ENCODE results near the gene EXOC1.

Gene EXOC1, protein sequence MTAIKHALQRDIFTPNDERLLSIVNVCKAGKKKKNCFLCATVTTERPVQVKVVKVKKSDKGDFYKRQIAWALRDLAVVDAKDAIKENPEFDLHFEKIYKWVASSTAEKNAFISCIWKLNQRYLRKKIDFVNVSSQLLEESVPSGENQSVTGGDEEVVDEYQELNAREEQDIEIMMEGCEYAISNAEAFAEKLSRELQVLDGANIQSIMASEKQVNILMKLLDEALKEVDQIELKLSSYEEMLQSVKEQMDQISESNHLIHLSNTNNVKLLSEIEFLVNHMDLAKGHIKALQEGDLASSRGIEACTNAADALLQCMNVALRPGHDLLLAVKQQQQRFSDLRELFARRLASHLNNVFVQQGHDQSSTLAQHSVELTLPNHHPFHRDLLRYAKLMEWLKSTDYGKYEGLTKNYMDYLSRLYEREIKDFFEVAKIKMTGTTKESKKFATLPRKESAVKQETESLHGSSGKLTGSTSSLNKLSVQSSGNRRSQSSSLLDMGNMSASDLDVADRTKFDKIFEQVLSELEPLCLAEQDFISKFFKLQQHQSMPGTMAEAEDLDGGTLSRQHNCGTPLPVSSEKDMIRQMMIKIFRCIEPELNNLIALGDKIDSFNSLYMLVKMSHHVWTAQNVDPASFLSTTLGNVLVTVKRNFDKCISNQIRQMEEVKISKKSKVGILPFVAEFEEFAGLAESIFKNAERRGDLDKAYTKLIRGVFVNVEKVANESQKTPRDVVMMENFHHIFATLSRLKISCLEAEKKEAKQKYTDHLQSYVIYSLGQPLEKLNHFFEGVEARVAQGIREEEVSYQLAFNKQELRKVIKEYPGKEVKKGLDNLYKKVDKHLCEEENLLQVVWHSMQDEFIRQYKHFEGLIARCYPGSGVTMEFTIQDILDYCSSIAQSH

DNA sequence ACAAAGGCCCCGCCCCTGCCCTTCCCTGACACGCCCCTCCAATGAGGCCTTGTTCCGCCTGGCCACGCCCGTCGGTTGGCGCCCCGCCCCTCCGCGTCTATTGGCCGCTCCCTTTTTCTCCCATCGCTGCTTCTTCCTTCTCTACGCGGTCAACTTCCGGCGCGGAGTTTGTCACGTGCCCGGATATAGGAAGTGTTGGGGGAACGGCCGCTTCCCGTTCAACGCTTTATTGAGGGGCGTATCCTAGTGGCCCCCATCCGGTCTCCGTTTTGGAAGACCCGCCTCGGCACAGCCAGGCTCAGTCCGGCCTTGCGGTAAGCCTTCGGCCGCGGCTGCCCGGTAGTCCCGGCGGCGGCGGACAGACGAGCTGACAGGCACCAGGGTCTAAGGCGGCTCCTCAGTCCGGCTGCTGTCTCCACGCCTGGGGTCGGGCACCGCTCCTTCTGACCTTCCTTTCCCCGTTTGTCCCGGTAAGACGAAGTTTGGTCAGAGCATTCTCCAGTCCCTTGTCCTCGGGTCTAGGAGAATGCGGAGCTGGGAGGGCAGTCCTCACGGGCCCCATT is at the start of gene EXOC1:
TSS of gene EXOC1 (plus strand) at position 165 of the 563 bp plus-strand sequence. CDS start 4,676 bp downstream, outside the sequence.
- H3K9ac ChIP-seq (ENCODE audit: low read length), result peak within 1 kb of the TSS; percentile 75
- no peaks in the 10 kb centered on the region for H3K4me1 ChIP-seq (ENCODE audit: control insufficient read depth, low read depth, low read length)
- no peak within 1 kb of the TSS for H3K27ac ChIP-seq (ENCODE audit: low read length)
- peaks cover 9% of the 10 kb centered on the region for H3K27me3 ChIP-seq (ENCODE audit: control insufficient read depth, insufficient read depth, low read length)
- H3K9me3 ChIP-seq (ENCODE audit: control insufficient read depth, low read depth, low read length), result no peaks in the 10 kb centered on the region
- H3K4me3 ChIP-seq (ENCODE audit: low read length), result peak within 1 kb of the TSS; percentile 91
- no peaks in the 10 kb centered on the region for H3K36me3 ChIP-seq (ENCODE audit: control insufficient read depth, low read depth, low read length)

DNA sequence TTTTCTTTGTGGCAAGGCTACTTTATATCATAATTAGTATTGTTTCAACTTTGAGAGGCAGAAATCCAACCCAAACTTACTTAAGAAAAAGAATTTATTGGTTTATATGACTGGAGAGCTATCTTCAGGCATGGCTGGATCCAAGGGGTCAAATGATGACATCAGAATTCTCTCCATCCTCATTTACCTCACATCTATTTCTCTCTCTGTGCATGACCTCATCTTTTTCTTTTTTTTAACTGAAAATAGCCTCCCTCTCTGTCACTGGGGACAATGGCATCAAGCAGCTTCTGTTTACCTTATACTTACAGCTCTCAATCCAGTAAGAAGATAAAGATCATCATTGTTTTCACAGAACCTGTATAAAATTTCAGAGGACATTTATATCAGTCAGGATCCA is 45.9 kb upstream of the EXOC1 start:
- H3K9me3 ChIP-seq (ENCODE audit: control insufficient read depth, low read depth, low read length), result no peaks in the 10 kb centered on the region
- no peak overlapping the region for H3K27ac ChIP-seq (ENCODE audit: low read length)
- no peaks in the 10 kb centered on the region for H3K4me1 ChIP-seq (ENCODE audit: control insufficient read depth, low read depth, low read length)
- no peaks in the 10 kb centered on the region for H3K27me3 ChIP-seq (ENCODE audit: control insufficient read depth, insufficient read depth, low read length)
- no peaks in the 10 kb centered on the region for H3K36me3 ChIP-seq (ENCODE audit: control insufficient read depth, low read depth, low read length)
- no peak overlapping the region for H3K9ac ChIP-seq (ENCODE audit: low read length)
- H3K4me3 ChIP-seq (ENCODE audit: low read length), result no peak overlapping the region

DNA sequence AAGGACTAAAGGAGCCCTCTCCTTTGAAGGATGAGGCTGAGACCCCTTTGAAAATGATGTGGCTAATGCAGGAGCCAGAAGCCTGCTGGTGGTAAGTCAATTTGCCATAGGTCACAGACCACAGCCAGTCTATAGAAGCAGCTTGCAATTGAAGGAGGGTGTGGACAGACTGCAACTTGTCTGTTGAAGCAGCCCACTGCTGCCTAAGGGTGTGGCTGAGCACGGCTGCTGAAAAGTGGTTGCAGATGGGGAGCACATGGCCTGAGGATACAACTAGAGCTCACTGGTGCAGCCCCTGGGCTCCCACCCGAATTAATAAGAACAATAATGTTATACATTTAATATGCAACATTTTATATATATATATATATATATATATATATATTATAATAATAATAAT is 45.3 kb upstream of the EXOC1 start:
- no peaks in the 10 kb centered on the region for H3K27me3 ChIP-seq (ENCODE audit: control insufficient read depth, insufficient read depth, low read length)
- no peaks in the 10 kb centered on the region for H3K9me3 ChIP-seq (ENCODE audit: control insufficient read depth, low read depth, low read length)
- H3K9ac ChIP-seq (ENCODE audit: low read length), result no peak overlapping the region
- H3K27ac ChIP-seq (ENCODE audit: low read length), result no peak overlapping the region
- no peak overlapping the region for H3K4me3 ChIP-seq (ENCODE audit: low read length)
- no peaks in the 10 kb centered on the region for H3K4me1 ChIP-seq (ENCODE audit: control insufficient read depth, low read depth, low read length)
- H3K36me3 ChIP-seq (ENCODE audit: control insufficient read depth, low read depth, low read length), result no peaks in the 10 kb centered on the region

DNA sequence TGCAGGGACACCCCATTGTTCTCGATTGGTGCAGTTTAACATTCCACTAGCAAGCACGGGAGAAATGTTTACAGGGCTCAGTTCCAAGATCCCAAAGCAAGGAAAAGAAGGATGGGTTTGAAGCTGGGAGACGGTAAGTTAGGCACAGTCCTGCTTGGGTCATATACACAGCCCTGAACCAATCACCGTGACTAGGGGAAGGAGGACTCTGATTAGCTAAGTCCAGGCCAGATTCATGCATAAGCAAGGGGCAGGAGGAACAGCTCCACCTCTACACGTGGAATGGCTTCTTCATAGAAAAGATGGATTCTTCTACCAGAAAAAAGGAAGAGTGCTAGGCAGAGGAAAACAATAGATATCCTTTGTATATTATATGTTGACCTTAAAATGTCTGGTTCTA is 44.8 kb upstream of the EXOC1 start:
- Histone ChIP-seq H3K27me3 (ENCODE audit: control insufficient read depth, insufficient read depth, low read length) (no peaks in the 10 kb centered on the region), H3K27ac (ENCODE audit: low read length) (no peak overlapping the region), H3K9me3 (ENCODE audit: control insufficient read depth, low read depth, low read length) (no peaks in the 10 kb centered on the region), H3K4me3 (ENCODE audit: low read length) (no peak overlapping the region), H3K36me3 (ENCODE audit: control insufficient read depth, low read depth, low read length) (no peaks in the 10 kb centered on the region), H3K4me1 (ENCODE audit: control insufficient read depth, low read depth, low read length) (no peaks in the 10 kb centered on the region), H3K9ac (ENCODE audit: low read length) (no peak overlapping the region)

DNA sequence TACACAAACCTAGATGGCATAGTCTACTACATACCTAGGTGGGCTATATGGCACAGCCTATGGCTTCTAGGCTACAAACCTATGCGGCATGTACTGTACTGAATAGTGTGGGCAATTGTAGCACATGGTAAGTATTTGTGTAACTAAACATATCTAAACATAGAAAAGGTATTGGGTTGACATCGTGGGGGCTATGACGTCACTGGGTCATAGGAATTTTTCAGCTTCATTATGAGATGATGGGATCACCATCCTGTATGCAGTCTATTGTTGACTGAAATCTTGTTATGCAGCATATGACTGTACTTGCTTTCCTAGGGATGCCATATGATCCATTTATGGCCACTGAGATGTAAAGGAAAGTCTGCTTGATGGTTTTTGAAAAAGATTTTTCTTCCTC is 35.8 kb upstream of the EXOC1 start:
- H3K4me1 ChIP-seq (ENCODE audit: control insufficient read depth, low read depth, low read length), result peaks cover 6% of the 10 kb centered on the region
- H3K36me3 ChIP-seq (ENCODE audit: control insufficient read depth, low read depth, low read length), result no peaks in the 10 kb centered on the region
- no peak overlapping the region for H3K27ac ChIP-seq (ENCODE audit: low read length)
- no peak overlapping the region for H3K4me3 ChIP-seq (ENCODE audit: low read length)
- no peak overlapping the region for H3K9ac ChIP-seq (ENCODE audit: low read length)
- H3K27me3 ChIP-seq (ENCODE audit: control insufficient read depth, insufficient read depth, low read length), result no peaks in the 10 kb centered on the region
- no peaks in the 10 kb centered on the region for H3K9me3 ChIP-seq (ENCODE audit: control insufficient read depth, low read depth, low read length)

DNA sequence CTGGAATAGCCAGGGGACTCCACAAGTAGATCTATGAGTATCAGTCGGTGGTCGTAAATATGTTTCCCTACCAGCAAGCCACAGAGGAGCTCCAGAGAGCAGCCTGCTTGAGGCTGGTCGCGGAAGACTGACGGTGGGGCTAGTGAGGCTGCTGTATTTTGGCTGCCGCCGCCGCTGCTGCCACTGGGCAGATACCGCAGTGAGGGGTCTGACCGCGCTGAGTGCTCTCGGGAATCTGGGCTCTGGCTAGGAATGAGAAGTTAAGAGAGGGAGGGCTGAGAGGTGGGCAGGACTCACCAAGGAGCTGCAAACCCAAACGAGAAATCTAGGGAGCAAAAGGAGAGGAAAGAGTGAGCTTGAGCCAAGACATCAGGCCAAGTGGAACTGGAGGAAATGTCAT is 33.8 kb upstream of the EXOC1 start, which contains the start of gene EXOC1L:
TSS of gene EXOC1L (plus strand) at position 157 of the 400 bp plus-strand sequence. CDS start at position 394, 237 bp downstream.
- Histone ChIP-seq H3K4me1 (ENCODE audit: control insufficient read depth, low read depth, low read length) (peaks cover 6% of the 10 kb centered on the region), H3K27ac (ENCODE audit: low read length) (no peak within 1 kb of the TSS), H3K9me3 (ENCODE audit: control insufficient read depth, low read depth, low read length) (no peaks in the 10 kb centered on the region), H3K9ac (ENCODE audit: low read length) (no peak within 1 kb of the TSS), H3K27me3 (ENCODE audit: control insufficient read depth, insufficient read depth, low read length) (no peaks in the 10 kb centered on the region), H3K4me3 (ENCODE audit: low read length) (peak within 1 kb of the TSS; percentile 47), H3K36me3 (ENCODE audit: control insufficient read depth, low read depth, low read length) (no peaks in the 10 kb centered on the region)

DNA sequence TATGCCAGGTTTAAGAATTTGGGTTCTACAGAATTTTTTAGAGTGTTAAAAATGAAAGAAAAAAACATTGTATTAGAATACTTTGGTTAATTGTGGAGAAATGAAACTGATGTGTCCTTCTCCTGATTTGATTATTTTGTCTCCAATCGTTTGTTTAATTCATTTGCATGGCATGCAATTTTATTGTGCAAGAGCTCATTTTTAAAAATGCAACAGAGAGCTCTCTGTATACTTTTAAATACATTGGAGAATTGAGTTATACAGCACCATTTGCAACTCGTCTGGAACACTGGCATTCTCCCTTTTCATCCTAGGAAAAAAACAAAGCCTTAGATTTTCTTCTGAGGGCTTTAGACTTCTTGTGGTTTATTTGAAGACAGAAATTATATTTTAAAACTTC is 33.2 kb upstream of the EXOC1 start:
- peaks cover 6% of the 10 kb centered on the region for H3K4me1 ChIP-seq (ENCODE audit: control insufficient read depth, low read depth, low read length)
- no peaks in the 10 kb centered on the region for H3K27me3 ChIP-seq (ENCODE audit: control insufficient read depth, insufficient read depth, low read length)
- no peaks in the 10 kb centered on the region for H3K36me3 ChIP-seq (ENCODE audit: control insufficient read depth, low read depth, low read length)
- no peaks in the 10 kb centered on the region for H3K9me3 ChIP-seq (ENCODE audit: control insufficient read depth, low read depth, low read length)
- no peak overlapping the region for H3K27ac ChIP-seq (ENCODE audit: low read length)
- peak overlapping the region; percentile 47 for H3K4me3 ChIP-seq (ENCODE audit: low read length)
- no peak overlapping the region for H3K9ac ChIP-seq (ENCODE audit: low read length)

DNA sequence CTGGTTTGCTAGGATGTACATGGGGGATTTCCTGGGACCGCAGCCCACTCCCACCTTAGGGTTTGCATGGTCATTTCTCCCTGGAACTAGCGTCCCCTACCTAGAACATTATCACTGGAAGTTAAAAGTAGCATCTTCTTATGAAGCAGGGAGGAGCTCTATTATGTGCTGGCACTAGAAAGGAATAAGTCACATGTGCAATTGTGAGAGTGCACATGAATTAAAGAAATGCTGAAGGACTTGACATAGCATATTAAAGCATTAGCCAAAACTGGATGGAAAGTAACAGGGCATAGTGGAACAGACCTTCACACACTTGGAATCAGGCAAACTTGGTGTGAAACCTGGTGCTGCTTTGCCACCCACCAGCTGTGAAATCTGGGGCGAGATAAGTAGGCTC is 31.1 kb upstream of the EXOC1 start:
- H3K36me3 ChIP-seq (ENCODE audit: control insufficient read depth, low read depth, low read length), result no peaks in the 10 kb centered on the region

DNA sequence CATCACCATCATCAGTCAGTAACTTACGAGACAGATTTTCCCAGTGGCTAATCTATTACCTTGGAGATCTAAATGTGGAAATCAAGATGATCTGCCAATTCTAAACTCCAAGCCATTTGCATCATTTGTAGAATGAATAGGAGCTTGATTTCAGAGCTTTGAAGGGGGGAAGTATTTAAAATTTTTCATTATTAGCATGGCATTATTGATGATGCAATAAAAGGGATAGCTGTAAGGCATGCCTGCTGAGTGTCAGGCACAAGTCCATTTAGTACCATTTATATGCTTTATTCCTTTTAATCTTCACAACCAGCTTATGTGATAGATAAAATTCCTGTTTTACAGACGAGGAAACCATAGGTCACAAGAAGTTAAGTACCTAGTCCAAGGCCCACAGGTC is 28.6 kb upstream of the EXOC1 start:
- no peak overlapping the region for H3K27ac ChIP-seq (ENCODE audit: low read length)
- no peak overlapping the region for H3K9ac ChIP-seq (ENCODE audit: low read length)
- no peaks in the 10 kb centered on the region for H3K27me3 ChIP-seq (ENCODE audit: control insufficient read depth, insufficient read depth, low read length)
- H3K4me1 ChIP-seq (ENCODE audit: control insufficient read depth, low read depth, low read length), result peaks cover 3% of the 10 kb centered on the region
- H3K9me3 ChIP-seq (ENCODE audit: control insufficient read depth, low read depth, low read length), result no peaks in the 10 kb centered on the region
- no peaks in the 10 kb centered on the region for H3K36me3 ChIP-seq (ENCODE audit: control insufficient read depth, low read depth, low read length)
- H3K4me3 ChIP-seq (ENCODE audit: low read length), result no peak overlapping the region

More for the DNA sequence above, 31.1 kb upstream of the EXOC1 start:
- peaks cover 6% of the 10 kb centered on the region for H3K4me1 ChIP-seq (ENCODE audit: control insufficient read depth, low read depth, low read length)
- no peaks in the 10 kb centered on the region for H3K27me3 ChIP-seq (ENCODE audit: control insufficient read depth, insufficient read depth, low read length)
- no peak overlapping the region for H3K9ac ChIP-seq (ENCODE audit: low read length)
- H3K9me3 ChIP-seq (ENCODE audit: control insufficient read depth, low read depth, low read length), result no peaks in the 10 kb centered on the region
- no peak overlapping the region for H3K4me3 ChIP-seq (ENCODE audit: low read length)
- H3K27ac ChIP-seq (ENCODE audit: low read length), result no peak overlapping the region

DNA sequence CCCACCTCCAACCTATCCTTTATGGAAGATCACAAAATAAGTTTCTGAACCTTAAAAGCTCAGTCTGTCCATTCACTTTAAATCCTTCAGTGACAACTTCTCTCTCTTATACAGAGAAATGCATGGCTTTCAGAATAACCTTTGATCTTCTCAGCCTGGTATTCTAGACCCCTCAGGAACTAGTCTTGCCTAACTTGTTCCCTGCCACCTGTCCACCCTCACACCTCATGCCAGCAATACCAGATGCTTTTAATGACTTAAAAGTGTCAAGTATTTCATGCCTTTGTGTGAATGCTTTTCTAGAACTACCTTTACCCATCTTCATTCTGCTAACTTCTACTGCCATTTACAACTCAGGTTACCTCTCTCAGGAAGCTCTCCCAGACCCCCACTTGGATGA is 26.5 kb upstream of the EXOC1 start:
- no peak overlapping the region for H3K4me3 ChIP-seq (ENCODE audit: low read length)
- H3K36me3 ChIP-seq (ENCODE audit: control insufficient read depth, low read depth, low read length), result no peaks in the 10 kb centered on the region
- no peaks in the 10 kb centered on the region for H3K4me1 ChIP-seq (ENCODE audit: control insufficient read depth, low read depth, low read length)
- no peak overlapping the region for H3K9ac ChIP-seq (ENCODE audit: low read length)
- H3K27ac ChIP-seq (ENCODE audit: low read length), result no peak overlapping the region
- H3K27me3 ChIP-seq (ENCODE audit: control insufficient read depth, insufficient read depth, low read length), result no peaks in the 10 kb centered on the region
- H3K9me3 ChIP-seq (ENCODE audit: control insufficient read depth, low read depth, low read length), result no peaks in the 10 kb centered on the region

DNA sequence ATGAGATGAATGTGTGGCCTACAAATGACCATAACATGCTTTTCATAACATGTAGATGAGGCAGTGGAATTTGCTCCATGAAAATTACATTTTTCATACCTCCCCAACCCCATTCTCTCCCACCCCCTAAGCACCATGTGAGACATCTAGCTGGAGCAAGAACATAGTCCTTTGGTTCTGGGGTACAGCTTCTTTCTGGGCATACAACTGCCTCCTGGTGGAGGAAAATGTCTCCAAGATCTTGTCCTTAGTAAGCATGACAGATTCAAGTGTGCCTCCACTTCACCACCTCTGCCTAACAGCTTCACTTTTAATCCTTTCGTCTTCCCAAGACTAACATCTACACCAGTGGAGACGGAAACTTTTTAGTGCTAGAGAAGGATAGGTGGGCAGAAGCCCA is 25.9 kb upstream of the EXOC1 start:
- Histone ChIP-seq H3K4me1 (ENCODE audit: control insufficient read depth, low read depth, low read length) (no peaks in the 10 kb centered on the region), H3K9me3 (ENCODE audit: control insufficient read depth, low read depth, low read length) (no peaks in the 10 kb centered on the region), H3K9ac (ENCODE audit: low read length) (no peak overlapping the region), H3K27me3 (ENCODE audit: control insufficient read depth, insufficient read depth, low read length) (no peaks in the 10 kb centered on the region), H3K4me3 (ENCODE audit: low read length) (no peak overlapping the region), H3K36me3 (ENCODE audit: control insufficient read depth, low read depth, low read length) (no peaks in the 10 kb centered on the region), H3K27ac (ENCODE audit: low read length) (no peak overlapping the region)
